K562 treated with DMSO at 1 percent for 4 hours (cell line): ENCODE results near the gene CTSW. TPM values are rescaled to one million over a fixed set of nuclear protein-coding genes. Genes with fewer than 3 reads are reported as not detected.

ENCODE experiments used
- total RNA-seq: library from RNA; unstranded; fragments of 300-600 nt; gene quantifications from 2 replicates; pipeline ENCODE4 v1.2.3, GENCODE V29; 2022; ENCODE audit not compliant: insufficient read depth

The CTSW gene, protein sequence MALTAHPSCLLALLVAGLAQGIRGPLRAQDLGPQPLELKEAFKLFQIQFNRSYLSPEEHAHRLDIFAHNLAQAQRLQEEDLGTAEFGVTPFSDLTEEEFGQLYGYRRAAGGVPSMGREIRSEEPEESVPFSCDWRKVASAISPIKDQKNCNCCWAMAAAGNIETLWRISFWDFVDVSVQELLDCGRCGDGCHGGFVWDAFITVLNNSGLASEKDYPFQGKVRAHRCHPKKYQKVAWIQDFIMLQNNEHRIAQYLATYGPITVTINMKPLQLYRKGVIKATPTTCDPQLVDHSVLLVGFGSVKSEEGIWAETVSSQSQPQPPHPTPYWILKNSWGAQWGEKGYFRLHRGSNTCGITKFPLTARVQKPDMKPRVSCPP
- total RNA-seq: not detected in 2 replicates

DNA sequence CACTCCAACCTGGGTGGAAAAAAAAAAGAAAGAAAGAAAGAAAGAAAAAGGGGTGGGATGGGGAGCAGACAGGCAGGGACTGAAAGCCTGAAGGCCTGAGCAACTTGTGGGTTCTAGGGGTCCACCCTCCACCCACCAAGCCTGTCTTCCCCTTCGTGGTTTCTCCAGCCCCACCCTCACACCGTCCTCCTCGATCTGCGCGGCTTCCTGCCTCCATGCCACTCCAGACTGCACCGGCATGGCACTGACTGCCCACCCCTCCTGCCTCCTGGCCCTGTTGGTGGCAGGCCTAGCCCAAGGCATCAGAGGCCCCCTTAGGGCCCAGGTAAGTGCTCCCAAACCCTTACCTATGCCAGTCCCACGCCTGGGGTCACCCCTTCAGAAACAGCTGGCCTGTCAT lies at the start of gene CTSW:
Gene CTSW, plus strand, starts transcription at position 221 of the 400 bp plus-strand sequence. Its CDS starts 18 bp downstream, at position 239.

DNA sequence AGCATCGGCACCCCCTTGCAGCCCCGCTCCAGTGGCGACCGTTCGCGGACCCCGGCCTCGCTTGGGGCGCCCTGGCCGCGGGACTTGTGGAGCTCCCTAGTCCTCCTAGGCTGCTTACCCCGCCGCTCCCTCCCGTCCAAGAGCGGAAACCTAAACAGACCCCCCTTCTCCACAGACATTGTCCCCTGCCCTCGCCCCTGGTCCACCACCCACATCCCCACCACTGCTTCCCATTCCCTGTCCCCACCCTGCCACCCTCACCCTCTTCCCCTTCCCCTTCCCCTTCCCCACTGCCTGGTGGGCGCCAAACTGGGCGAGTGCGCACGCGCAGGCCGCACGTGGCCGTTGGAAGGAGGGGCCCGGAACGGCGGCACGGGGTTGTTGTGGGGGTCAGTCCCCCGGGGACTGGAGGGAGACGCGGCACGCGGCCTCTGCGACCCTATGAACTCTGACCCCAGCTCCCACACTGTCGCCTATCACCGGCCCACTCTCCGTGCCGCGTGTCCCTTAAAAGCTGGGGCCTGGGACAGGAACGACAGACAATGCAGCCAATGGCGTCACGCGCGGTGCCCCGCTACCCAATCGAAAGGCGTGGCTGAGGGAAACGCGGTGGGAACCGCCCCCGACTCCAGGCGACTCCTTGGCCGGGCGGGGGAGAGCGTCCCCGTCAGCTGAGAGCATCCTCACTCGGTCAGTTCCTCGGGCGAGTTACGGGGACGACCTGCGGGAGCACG lies 46.2 kb upstream of the CTSW start, which contains the start of gene SNX32:
Gene SNX32, plus strand, starts transcription at position 667 of the 734 bp plus-strand sequence. CDS start 103 bp downstream, outside the sequence.

DNA sequence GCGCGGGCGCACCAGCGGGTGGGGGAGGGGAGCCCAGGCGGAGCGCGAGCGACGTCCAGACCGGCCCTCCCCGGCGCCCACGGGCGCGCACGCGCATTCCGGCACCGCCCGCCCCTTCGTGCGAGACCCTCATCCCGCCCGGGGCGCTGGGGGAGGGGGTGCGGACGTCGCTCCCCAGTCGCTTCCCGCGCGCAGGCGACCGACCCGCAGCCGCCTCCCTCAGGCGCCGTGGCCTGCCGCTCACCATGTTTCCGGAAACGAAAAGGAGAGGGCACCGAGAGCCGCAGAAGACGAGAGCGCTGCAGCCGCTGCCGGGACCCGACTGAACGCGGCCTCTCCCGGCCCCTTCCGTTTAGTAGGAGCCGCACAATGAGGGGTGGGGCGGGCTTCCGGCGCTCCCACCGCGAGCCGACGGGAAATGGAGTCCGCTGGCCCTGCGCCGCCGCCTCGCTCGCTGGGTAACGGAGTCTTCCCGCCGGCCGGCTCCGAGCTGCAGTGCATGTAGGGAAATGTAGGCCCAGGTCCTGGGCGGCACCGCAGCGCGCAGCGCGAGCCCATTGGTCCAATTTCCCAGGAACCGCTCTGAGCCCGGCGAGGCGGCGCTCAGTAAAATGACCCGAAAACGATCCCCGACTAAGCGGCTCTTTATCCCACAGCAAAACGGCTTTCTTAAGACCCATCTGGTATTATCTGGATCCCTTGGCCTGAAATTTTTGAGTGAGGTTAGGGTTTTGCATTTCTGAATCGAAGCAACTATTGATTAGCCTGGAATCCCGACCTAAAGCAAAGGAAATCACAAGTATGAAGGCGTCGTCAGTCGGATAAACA lies 21.6 kb upstream of the CTSW start, which contains the start of gene CFL1:
Gene CFL1, minus strand, starts transcription at position 328 of the 828 bp plus-strand sequence. Its CDS starts 81 bp downstream, at position 247.

DNA sequence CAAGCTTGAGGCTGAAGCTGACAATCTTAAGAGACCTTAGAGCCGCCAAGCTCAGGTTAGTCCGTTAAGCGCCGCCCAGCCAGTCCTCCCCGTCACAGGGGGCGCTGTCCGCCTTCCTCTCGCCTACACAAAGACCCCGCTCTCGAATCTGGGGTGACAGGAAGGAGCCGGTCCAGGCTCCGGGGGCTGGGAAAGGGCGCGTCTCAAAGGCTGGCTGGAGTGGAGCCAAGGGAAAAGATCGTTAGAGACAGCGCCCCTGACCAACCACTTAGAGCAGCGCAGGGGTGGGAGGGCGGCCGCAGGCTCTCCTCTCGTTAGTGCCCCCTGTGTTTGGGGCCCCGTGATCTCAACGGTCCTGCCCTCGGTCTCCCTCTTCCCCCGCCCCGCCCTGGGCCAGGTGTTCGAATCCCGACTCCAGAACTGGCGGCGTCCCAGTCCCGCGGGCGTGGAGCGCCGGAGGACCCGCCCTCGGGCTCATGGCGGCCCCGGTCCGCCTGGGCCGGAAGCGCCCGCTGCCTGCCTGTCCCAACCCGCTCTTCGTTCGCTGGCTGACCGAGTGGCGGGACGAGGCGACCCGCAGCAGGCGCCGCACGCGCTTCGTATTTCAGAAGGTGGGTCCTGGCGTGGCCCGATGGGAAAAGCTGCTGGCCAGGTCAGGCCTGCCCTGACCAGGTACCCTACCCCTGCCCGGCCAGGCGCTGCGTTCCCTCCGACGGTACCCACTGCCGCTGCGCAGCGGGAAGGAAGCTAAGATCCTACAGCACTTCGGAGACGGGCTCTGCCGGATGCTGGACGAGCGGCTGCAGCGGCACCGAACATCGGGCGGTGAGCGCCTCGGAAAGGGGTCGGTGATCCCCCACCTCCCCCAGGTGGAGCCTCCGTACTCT lies 19.1 kb upstream of the CTSW start, which contains the start of gene MUS81:
Gene MUS81, plus strand, starts transcription at position 156 of the 887 bp plus-strand sequence. Its CDS starts 321 bp downstream, at position 477.

DNA sequence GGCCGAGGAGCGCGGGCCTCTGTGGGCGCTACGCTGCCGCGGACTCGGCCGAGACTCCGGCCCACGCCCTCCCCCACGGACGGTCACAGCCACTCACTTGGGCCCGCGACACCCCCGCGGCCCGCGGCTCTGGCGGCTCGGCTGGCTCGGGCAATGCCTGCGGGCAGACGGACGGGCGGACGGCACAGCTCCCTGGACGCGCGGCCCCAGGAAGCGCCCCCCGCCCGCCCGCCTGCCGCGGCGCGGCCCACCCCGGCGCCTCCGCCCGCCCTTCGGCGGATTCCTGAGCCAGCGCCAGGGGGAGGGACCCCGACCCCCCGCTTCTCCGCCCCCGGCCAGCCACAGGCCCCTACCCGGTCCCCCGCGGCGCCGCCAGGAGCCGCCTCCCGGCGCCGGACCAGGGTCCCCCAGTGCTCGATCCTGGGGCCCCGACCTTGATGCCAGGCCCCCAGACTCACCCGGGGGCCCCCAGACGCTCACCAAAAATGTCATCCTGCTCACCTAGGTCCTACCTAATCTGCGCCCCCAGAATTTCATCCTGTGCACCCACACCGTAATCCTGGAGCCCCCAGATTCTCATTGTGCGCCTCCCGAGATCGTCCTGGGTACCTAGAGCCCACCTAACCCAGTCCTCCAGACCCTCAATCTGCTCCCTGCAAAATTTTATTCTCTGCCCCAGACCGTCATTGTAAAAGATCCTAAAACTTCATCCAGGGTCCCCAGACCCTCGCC lies 6.9 kb upstream of the CTSW start, which contains the start of gene EFEMP2:
Gene EFEMP2, minus strand, starts transcription at position 215 of the 732 bp plus-strand sequence. CDS start 446 bp downstream, outside the sequence.

DNA sequence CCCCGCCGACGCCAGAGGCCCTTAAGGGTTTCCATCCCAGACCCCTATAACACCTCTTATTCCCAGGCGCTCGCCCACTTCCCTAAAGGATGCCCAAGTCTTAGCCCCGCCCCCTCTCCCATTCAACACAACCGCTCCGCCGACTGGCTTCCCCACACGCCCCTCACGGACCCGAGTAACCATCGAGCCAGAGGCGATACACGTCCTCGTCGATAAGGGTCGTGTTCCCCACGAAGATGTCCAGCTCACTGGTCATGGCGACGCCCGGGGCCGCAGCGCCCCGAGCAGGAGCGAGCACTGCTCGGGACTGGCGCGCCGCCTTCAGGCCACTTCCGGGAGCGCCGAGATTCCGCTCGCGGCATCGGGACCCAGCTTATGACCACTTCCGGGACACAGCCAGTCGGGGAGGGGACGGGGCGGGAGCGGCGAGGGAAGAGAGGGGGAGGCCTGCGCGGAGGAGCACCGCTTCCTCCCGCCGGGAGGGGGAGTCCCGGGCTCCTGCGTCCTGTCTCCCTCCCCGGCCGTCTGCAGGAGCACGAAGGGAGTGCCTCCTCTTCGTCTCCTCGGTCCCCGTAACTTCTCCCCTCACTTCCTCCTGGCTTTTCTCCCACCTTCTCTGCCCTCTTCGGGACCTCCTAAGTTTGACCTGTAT lies 8.7 kb downstream of the CTSW start, which contains the start of gene FIBP:
Gene FIBP, minus strand, starts transcription at position 309 of the 652 bp plus-strand sequence. Its CDS starts 53 bp downstream, at position 256.

DNA sequence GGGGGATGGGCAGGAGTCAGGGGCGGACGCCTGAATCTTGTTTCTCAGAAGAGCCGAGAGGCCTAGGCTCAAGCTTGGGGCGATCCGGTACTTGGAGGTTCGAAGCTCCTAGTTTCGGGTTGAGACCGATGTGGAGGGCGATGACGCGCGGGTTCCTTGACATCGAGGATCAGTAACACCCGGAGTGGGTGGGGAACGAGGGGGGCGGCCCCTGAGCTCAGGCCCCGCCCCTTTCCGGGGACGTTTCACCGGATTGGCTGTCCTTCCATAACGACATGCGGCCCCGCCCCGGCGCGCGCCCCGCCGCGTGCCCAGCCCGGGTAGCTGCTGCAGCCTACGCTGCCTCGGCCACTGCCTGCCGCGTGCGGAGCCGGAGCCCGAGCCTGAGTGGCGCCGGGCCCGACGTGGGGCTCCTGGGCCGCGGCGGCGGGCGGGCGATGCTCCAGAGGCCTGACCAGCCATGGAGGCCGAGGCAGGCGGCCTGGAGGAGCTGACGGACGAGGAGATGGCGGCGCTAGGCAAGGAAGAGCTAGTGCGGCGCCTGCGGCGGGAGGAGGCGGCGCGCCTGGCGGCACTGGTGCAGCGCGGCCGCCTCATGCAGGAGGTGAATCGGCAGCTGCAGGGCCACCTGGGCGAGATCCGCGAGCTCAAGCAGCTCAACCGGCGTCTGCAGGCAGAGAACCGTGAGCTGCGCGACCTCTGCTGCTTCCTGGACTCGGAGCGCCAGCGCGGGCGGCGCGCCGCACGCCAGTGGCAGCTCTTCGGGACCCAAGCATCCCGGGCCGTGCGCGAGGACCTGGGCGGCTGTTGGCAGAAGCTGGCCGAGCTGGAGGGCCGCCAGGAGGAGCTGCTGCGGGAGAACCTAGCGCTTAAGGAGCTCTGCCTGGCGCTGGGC lies 10.9 kb downstream of the CTSW start, which contains the start of gene CCDC85B:
Gene CCDC85B, plus strand, starts transcription at position 350 of the 895 bp plus-strand sequence. Its CDS starts 111 bp downstream, at position 461.

DNA sequence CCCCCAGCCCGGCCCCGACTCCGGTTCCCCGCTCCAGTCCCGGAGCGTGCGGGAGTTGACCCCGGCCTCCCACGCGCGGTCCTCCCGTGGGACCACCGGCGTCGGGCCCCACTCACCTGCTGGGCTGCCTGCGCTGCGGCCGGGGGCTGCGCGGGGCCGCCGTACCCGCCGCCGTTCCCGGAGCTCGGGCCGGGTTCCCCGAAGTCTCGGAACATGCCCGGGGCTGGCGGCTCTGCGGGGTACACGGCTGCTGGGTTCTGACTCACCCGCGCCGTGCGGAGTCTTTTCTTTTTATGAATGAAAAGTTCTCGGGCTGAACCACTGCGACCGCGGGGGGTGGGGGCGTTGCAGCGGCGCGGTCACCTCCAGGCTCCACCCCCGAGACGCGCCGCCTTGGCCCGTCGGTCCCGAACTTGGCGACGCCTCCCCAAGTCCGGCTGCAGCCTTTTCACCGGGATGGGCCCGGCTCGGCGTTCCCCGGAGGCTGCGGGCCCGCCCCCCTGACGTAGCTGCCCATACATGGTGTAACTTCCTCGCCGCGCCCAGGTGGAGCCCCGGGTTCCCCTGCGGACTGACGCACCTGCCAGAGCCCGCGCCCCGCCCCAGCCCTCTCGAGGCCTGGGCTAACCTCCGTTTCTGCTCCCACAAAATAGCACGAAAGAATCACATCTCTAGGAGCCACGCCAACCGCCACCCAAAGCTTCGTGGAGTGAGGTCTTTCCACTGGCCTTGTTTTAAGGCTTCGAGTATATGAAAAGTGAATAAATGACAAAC lies 20.7 kb downstream of the CTSW start, which contains the start of gene FOSL1:
Gene FOSL1, minus strand, starts transcription at position 264 of the 774 bp plus-strand sequence. Its CDS starts 49 bp downstream, at position 215.

DNA sequence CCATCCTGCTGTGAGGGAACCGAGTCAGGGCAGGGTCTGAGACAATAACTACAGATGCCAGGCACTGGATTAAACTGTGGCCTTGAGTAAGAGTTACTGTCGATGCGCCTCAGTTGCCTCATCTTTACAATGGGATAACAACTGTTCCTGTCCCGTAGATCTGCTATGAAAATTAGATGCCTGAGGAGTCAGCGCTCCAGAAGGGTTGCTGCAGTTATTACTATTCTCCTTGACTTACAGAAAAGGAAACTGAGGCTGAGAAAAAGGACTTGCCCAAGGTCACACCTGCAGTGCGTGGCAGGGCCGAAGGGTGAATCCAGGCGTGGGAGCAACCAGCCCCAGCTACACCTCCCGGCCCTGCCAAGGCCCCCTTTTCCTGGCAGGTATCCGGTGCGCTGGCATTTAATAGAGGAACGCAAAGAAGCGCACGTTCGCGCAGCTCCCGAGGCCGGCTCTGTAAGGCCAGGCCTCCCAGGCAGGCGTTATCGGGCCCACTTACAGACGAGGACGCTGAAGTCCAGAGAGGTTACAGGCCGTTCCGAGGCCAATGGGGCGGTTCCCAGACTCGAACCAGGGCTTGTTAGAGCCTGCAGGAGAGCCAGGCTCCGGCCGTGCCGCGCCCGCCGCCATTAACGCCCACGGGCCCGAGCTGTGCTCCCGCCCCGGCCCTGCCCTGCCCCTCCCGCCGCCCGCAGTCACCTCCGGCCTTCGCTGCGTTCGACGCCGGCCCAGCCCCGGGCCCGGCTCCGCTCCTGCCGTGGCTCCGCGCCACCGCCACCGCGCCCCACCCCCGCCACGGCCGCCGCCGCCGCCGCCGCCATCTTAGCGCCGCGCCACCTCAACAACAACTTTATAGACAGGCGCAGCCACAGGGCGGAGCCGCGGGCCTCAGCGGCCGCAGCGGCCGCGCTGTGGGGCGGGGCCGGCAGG lies 38.8 kb downstream of the CTSW start, which contains the start of gene C11orf68:
Gene C11orf68, minus strand, starts transcription at position 852 of the 930 bp plus-strand sequence. Its CDS starts 31 bp downstream, at position 821.

DNA sequence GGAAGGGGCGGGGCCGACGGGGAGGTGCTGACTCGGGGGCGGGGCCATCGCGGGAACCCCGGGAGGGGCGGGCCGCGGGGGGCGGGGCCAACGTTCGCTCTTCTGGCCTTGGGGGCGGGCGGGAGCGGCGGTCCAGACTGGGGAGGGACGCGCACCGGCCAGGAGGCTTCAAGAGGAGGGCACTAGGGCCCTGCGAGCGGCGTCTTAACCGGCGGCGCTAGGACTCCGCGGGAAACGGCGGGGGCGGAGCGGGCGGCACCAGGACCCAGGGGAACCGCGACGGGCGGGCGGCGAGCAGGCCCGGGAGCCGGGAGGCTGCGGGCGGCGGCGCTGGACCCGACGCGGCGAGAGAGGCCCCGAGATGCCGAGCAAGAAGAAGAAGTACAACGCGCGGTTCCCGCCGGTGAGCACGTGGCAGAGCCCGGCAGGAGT lies 39.5 kb downstream of the CTSW start, which contains the start of gene DRAP1:
Gene DRAP1, plus strand, starts transcription at position 286 of the 432 bp plus-strand sequence. Its CDS starts 76 bp downstream, at position 362.

Other genes starting within 250 kb of the CTSW start
- gene SIPA1, start 241.7 kb upstream of the CTSW start, total RNA-seq: 55.3 and 62.8 TPM in 2 replicates
- gene RELA, start 216.9 kb upstream of the CTSW start, total RNA-seq: 58.1 and 70.6 TPM in 2 replicates
- 26.4 and 36.7 TPM in 2 replicates for gene KAT5, start 167.6 kb upstream of the CTSW start, total RNA-seq
- 24.6 and 34.7 TPM in 2 replicates for gene RNASEH2C, start 159.0 kb upstream of the CTSW start, total RNA-seq
- 25.5 and 28.9 TPM in 2 replicates for gene AP5B1, start 98.9 kb upstream of the CTSW start, total RNA-seq
- not detected in 2 replicates for gene OVOL1, start 92.8 kb upstream of the CTSW start, total RNA-seq
- gene SNX32, start 45.9 kb upstream of the CTSW start, total RNA-seq: not detected in 2 replicates
- gene CFL1, start 21.7 kb upstream of the CTSW start, total RNA-seq: 715 and 721 TPM in 2 replicates
- gene MUS81, start 19.4 kb upstream of the CTSW start, total RNA-seq: 69.2 and 73.6 TPM in 2 replicates
- gene EFEMP2, start 7.0 kb upstream of the CTSW start, total RNA-seq: 2.3 TPM in 1 of 2 replicates, not detected in the other
- 49.6 and 55.0 TPM in 2 replicates for gene FIBP, start 8.6 kb downstream of the CTSW start, total RNA-seq
- gene CCDC85B, start 10.8 kb downstream of the CTSW start, total RNA-seq: 36.9 and 41.3 TPM in 2 replicates
- 4.6 and 7.2 TPM in 2 replicates for gene FOSL1, start 20.6 kb downstream of the CTSW start, total RNA-seq
- gene C11orf68, start 39.2 kb downstream of the CTSW start, total RNA-seq: 50.5 and 55.0 TPM in 2 replicates
- gene DRAP1, start 39.6 kb downstream of the CTSW start, total RNA-seq: 133 and 159 TPM in 2 replicates
- not detected in 2 replicates for gene TSGA10IP, start 65.6 kb downstream of the CTSW start, total RNA-seq
- gene SART1, start 81.9 kb downstream of the CTSW start, total RNA-seq: 64.4 and 73.6 TPM in 2 replicates
- gene EIF1AD, start 122.3 kb downstream of the CTSW start, total RNA-seq: 33.9 and 39.2 TPM in 2 replicates
- 201 and 212 TPM in 2 replicates for gene BANF1, start 122.7 kb downstream of the CTSW start, total RNA-seq
- gene CST6, start 132.2 kb downstream of the CTSW start, total RNA-seq: not detected in 2 replicates
- not detected in 2 replicates for gene CATSPER1, start 146.6 kb downstream of the CTSW start, total RNA-seq
- gene GAL3ST3, start 169.3 kb downstream of the CTSW start, total RNA-seq: not detected in 2 replicates
- gene SF3B2, start 172.5 kb downstream of the CTSW start, total RNA-seq: 197 and 236 TPM in 2 replicates
- 26.7 and 27.9 TPM in 2 replicates for gene PACS1, start 190.4 kb downstream of the CTSW start, total RNA-seq